Uterus (tissue), 4 donors: ENCODE data around the gene GAS7. TPM values are rescaled to one million over a fixed set of nuclear protein-coding genes. Genes with fewer than 3 reads are reported as not detected.

Experiments
- DNase-seq, 2 donors: peaks; one replicate each; pipeline ENCODE4 v3.0.0-alpha.2; 2019 to 2020
- H3K27ac ChIP-seq, 2 donors: fragments of 200-600 bp; sonication (generic); 1 replicate in 1 of 2; 2 replicates in 1 of 2; pipeline ENCODE4 v1.5.1; 2016 to 2018
- H3K27me3 ChIP-seq, 2 donors: fragments of 200-600 bp; sonication (generic); one replicate each; pipeline ENCODE4 v1.5.1; 2018 to 2019; ENCODE audit warnings: control low read depth in 1 of 2
- H3K36me3 ChIP-seq, 2 donors: fragments of 200-600 bp; sonication (generic); one replicate each; pipeline ENCODE4 v1.5.1; 2019; ENCODE audit warnings: control low read depth in 1 of 2
- H3K4me1 ChIP-seq, 2 donors: fragments of 200-600 bp; sonication (generic); one replicate each; pipeline ENCODE4 v1.5.1; 2018 to 2019; ENCODE audit warnings: control low read depth in 1 of 2
- H3K4me3 ChIP-seq, 2 donors: fragments of 200-600 bp; sonication (generic); 1 replicate in 1 of 2; 2 replicates in 1 of 2; pipeline ENCODE4 v1.5.1; 2018 to 2019; ENCODE audit warnings: mild to moderate bottlenecking in 1 of 2
- H3K9me3 ChIP-seq, 2 donors: fragments of 200-600 bp; sonication (generic); one replicate each; pipeline ENCODE4 v1.5.1; 2019; ENCODE audit warnings: control low read depth in 1 of 2
- CTCF ChIP-seq, 4 experiments: fragments of 200-600 bp in 2 of 4; fragments of 450-650 bp in 2 of 4; sonication (generic) in 2 of 4; IDR thresholded peaks; one replicate each; pipeline ENCODE4 v1.5.1; 2016 to 2019; ENCODE audit warnings: antibody characterized with exemption in 4 of 4, mild to moderate bottlenecking in 2 of 4, moderate library complexity in 1 of 4
- POLR2A ChIP-seq, 2 donors: fragments of 450-650 bp; IDR thresholded peaks; one replicate each; pipeline ENCODE4 v1.6.1; 2016; ENCODE audit warnings: antibody characterized with exemption in 2 of 2, mild to moderate bottlenecking in 1 of 2, moderate library complexity in 1 of 2
- intact Hi-C: fragments of 100-400 bp; cut with DNase I; formaldehyde crosslinking; loops from one replicate; pipeline ENCODE4 v1.15.1; 2023; ENCODE audit warnings: low total_unique reads
- total RNA-seq, 4 donors: library from RNA; depleted of rRNA in 3 of 4; stranded (reverse); fragments of >200 nt in 3 of 4; gene quantifications; one replicate each; pipeline versions ENCODE4 v1.1.0 to v1.2.4, GENCODE V29; 2014 to 2023
- donor health status: DM: yes; HTN: yes; CAD: no.

GAS7 gene
- total RNA-seq, 4 donors from 2014 or later, result 12.8 to 95.9 (median 40.8) TPM

- H3K4me1 ChIP-seq, result no peaks in the 10 kb centered on the region
- intact Hi-C loops, result no loop called here
- no peak overlapping the region for H3K27ac ChIP-seq
- H3K27me3 ChIP-seq, result no peaks in the 10 kb centered on the region
- no peaks in the 10 kb centered on the region for H3K36me3 ChIP-seq
- DNase-seq, result no peak
- no peaks in the 10 kb centered on the region for H3K9me3 ChIP-seq
- no peak overlapping the region for H3K4me3 ChIP-seq
- TF ChIP-seq POLR2A (IDR thresholded peaks at IDR 0.05) (no peak), CTCF (IDR thresholded peaks at IDR 0.05) (no peak)
Measured at GRCh38 chr17:10234033-10234432, 35.6 kb upstream of the GAS7 start.

GRCh38 chr17:10233161-10233560 lies 34.8 kb upstream of the GAS7 start:
- H3K4me1 ChIP-seq, result no peaks in the 10 kb centered on the region
- H3K4me3 ChIP-seq, result no peak overlapping the region
- no peaks in the 10 kb centered on the region for H3K36me3 ChIP-seq
- DNase-seq, result no peak
- intact Hi-C loops, result no loop called here
- no peak for TF ChIP-seq POLR2A (IDR thresholded peaks at IDR 0.05)
- no peak for TF ChIP-seq CTCF (IDR thresholded peaks at IDR 0.05)
- H3K27ac ChIP-seq, result no peak overlapping the region
- H3K27me3 ChIP-seq, result no peaks in the 10 kb centered on the region
- no peaks in the 10 kb centered on the region for H3K9me3 ChIP-seq

GRCh38 chr17:10229181-10229580 lies 30.8 kb upstream of the GAS7 start:
- no peaks in the 10 kb centered on the region for H3K36me3 ChIP-seq
- intact Hi-C loops, result no loop called here
- H3K27ac ChIP-seq, result no peak overlapping the region
- no peak for DNase-seq
- H3K4me1 ChIP-seq, result no peaks in the 10 kb centered on the region
- H3K27me3 ChIP-seq, result no peaks in the 10 kb centered on the region
- TF ChIP-seq CTCF (IDR thresholded peaks at IDR 0.05) (no peak), POLR2A (IDR thresholded peaks at IDR 0.05) (no peak)
- no peaks in the 10 kb centered on the region for H3K9me3 ChIP-seq
- no peak overlapping the region for H3K4me3 ChIP-seq

- intact Hi-C loops, result no loop called here
- no peak overlapping the region for H3K4me3 ChIP-seq
- DNase-seq, result peak; percentile 24
- no peak overlapping the region for H3K27ac ChIP-seq
- TF ChIP-seq CTCF (IDR thresholded peaks at IDR 0.05) (peak; percentile 47 to 70 (median 58)), POLR2A (IDR thresholded peaks at IDR 0.05) (no peak)
- no peaks in the 10 kb centered on the region for H3K27me3 ChIP-seq
- no peaks in the 10 kb centered on the region for H3K4me1 ChIP-seq
- no peaks in the 10 kb centered on the region for H3K9me3 ChIP-seq
- H3K36me3 ChIP-seq, result no peaks in the 10 kb centered on the region
Measured at GRCh38 chr17:10226930-10227695, 28.7 kb upstream of the GAS7 start.

GRCh38 chr17:10224582-10225195 lies 26.3 kb upstream of the GAS7 start:
- TF ChIP-seq CTCF (IDR thresholded peaks at IDR 0.05) (no peak), POLR2A (IDR thresholded peaks at IDR 0.05) (no peak)
- no peak overlapping the region for H3K4me3 ChIP-seq
- no peaks in the 10 kb centered on the region for H3K36me3 ChIP-seq
- intact Hi-C loops, result no loop called here
- H3K9me3 ChIP-seq, result no peaks in the 10 kb centered on the region
- H3K27me3 ChIP-seq, result no peaks in the 10 kb centered on the region
- no peaks in the 10 kb centered on the region for H3K4me1 ChIP-seq
- no peak overlapping the region for H3K27ac ChIP-seq
- peak in 1 of 2 donors; percentile 30 for DNase-seq
